Neural progenitor cell (in vitro differentiated cells): ENCODE results near the gene FAM8A1.

ENCODE experiments used
- EZH2 ChIP-seq: fragments of 200-600 bp; sonication (generic); IDR thresholded peaks from 2 replicates; pipeline ENCODE4 v1.6.1; 2017; ENCODE audit warnings: antibody characterized with exemption, mild to moderate bottlenecking, moderate library complexity
- EZH2phosphoT487 ChIP-seq: fragments of 200-600 bp; sonication (generic); IDR thresholded peaks from 2 replicates; pipeline ENCODE4 v1.6.1; 2017; ENCODE audit warnings: antibody characterized with exemption

DNA sequence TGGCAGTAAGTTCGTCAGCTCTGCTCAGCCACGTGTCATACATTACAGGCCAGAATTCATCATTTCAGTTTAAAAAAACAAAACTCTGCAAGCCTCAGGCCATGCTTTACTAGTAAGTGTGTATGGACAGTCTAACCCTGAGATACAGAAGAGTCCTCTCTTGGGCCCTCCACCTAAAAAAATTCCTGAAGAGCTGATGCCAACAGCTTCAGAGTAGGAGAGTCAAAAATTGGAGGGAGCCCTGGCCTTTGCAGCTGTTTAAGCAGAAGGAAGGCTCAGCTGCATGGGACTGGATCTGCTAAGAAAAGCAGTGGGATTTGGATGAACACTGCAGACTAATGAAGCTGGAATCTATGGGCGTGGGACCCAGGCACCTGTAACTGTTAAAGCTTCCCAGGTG is 47.2 kb upstream of the FAM8A1 start:
- no peak for TF ChIP-seq EZH2
- TF ChIP-seq EZH2phosphoT487: no peak
